Raji (cell line): ENCODE results near the gene ALDH8A1.

ENCODE experiments used
- POLR2A ChIP-seq: IDR thresholded peaks from 2 replicates; pipeline ENCODE4 v1.6.1; 2011; ENCODE audit warnings: low read depth, low read length, control low read depth; ENCODE audit not compliant: insufficient read depth

ALDH8A1 gene

GRCh38 chr6:134903448-134903847 is 46.5 kb downstream of the ALDH8A1 start:
- no peak for TF ChIP-seq POLR2A

DNA sequence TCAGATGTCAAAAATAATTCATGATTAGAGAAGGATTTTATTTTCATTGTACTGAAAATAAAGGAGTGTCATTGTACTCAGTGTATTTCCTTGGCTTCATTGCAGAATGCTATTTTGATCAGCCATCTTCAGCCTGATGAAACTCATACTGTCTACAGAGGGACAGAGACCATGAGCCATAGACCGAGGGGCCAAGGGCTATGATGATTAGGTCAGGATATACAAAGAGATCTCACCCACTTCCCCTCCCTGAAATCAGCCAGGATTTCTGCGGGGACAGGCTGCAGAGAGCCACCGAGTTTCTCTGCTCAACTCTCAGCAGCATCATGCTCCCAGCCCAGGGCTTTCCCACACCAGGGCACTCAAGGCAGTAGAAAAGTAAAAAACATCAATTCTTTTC is 47.0 kb downstream of the ALDH8A1 start:
- no peak for TF ChIP-seq POLR2A

DNA sequence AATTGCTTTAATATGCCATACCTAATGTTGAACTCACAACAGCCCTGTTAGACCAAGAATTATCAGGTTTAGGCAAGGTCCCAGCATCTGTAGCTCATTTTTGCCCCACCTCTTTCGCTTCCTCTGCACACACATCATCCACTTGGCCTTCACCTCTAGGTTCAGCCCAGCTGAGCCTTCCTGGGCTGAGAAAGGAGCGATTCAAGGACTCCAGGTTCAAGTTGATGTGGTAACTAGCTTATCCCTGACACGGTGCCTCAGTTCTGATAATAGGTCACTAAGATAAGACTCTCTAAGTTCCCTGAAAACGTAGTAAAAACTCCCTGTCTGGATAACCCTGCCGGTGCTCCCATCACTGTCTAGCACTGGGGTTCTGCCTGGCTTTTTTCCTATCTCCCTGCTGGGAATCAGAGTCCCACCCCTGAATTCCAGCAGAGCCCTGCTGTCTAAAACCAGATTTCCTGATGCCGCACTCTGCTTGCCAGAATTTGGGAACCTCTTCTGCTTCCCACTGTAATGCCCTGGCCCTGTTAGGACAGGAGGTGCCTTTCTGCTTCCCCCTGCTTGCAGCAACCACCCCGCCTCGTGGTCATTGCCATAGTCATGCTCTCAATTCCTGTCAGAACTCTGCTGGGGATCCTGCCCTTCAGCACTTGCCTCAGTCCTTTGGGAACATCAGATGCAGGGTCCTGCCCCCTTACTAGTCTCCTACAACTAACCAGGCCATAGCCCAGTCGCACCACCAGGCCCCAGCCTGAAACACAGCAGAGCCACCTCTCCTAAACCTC is 47.6 kb downstream of the ALDH8A1 start:
- no peak for TF ChIP-seq POLR2A

- no peak for TF ChIP-seq POLR2A
Measured at GRCh38 chr6:134898575-134898974, 51.3 kb downstream of the ALDH8A1 start.

DNA sequence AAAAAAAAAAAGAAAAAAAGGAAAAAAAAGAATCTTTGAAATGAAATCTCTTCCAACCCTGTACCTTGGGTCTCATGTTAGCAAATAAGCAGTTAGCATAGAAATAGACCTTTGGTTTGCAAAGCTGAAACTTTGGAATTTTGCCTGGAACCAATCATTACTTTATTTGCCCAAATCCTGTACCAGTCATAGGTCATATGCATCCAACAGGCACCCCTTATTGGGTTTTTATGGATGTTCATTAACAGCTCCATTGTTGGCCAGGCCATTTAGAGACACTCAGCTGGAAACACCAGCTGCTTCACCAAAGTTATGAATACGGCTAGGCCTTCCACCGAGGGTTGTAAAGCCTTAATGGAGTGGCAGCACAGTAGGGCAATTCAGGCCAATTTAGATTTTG is 53.0 kb downstream of the ALDH8A1 start:
- no peak for TF ChIP-seq POLR2A

- TF ChIP-seq POLR2A: no peak
Measured at GRCh38 chr6:134894800-134895199, 55.1 kb downstream of the ALDH8A1 start.

DNA sequence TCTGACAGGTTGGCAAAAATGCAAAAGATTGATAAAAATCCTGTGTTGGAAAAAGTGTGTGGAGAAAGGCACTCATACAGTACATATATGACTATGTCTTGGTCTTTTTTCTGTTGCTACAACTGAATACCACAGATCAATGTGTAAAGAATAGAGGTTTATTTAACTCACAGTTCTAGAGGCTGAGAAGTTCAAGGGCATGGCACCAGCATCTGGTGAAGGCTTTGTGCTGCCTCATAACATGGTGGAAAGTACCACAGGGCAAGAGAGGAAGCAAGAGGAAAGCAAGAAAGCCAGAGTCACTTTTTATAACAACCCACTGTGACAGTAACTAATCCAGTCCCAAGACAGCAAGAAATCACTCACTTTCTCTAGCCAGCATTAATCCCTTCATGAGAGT is 57.5 kb downstream of the ALDH8A1 start:
- TF ChIP-seq POLR2A: no peak

DNA sequence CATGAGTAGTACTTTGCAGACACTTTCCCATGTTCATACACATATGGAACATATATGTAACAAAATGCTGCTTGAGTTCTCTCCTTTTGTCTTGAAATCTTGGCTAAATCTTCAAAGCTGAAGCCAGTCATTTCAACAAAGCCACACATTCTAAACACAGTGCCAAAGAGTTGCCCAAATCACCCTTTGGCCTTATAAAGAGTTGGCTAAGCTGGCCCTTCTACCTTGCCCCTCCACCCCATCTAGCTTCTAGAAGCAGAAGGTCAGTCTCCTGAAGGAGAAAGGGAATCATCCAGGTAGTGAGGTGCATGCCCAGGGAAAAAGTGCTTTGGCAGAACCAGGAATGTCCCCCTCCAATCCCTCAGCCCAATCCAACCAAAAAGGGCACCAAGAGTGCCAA is 58.3 kb downstream of the ALDH8A1 start:
- no peak for TF ChIP-seq POLR2A

DNA sequence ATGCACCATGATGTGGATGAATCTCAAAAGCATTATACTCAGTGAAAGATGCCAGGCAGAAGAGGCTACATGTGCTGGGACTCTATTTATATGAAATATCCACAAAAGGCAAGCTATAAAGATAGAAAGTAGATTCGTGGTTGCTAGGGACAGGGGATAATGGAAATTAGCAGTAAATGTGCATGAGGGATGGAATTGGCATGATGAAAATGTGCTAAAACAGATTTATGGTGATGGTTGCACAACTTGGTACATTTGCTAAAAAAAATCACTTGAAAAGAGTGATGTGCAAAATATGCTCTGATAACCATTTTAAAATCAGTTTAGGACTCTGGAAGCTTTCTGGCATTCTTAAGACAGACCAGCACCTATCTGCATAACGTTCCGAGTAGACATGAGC is 61.6 kb downstream of the ALDH8A1 start:
- no peak for TF ChIP-seq POLR2A

- TF ChIP-seq POLR2A: no peak
Measured at GRCh38 chr6:134884752-134885151, 65.1 kb downstream of the ALDH8A1 start.

GRCh38 chr6:134883314-134883713 is 66.6 kb downstream of the ALDH8A1 start:
- no peak for TF ChIP-seq POLR2A

DNA sequence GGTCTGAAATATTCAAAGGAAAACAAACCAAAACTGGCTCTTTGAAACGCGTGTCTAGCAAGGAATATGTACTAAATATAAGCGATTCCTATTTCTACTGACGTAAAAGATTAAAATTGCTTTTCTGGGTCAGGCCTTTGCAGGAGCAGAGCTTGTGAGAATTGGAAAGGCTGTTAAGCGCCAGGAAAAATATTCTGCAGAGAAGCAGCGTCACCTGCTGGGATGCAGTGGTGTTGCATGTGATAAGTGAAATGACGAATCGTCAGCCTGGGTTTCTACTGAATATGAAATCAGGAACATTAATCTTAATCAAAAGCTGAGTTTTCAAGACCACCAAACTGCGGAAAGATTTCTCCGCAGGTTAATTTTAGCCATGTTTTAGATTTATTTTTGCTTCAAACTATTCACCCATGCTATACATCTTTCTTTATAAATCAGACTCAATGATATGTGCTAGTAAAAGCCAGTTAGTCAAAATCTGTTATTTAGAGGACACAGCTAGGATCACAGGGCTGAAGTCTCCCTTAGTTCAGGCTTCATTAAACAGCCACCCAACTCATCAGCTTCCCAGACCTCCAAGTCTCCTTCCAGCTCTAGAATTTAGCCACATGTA is 67.4 kb downstream of the ALDH8A1 start:
- no peak for TF ChIP-seq POLR2A

GRCh38 chr6:134880487-134881190 is 69.3 kb downstream of the ALDH8A1 start:
- TF ChIP-seq POLR2A: no peak

- TF ChIP-seq POLR2A: no peak
Measured at GRCh38 chr6:134878136-134878535, 71.8 kb downstream of the ALDH8A1 start.

DNA sequence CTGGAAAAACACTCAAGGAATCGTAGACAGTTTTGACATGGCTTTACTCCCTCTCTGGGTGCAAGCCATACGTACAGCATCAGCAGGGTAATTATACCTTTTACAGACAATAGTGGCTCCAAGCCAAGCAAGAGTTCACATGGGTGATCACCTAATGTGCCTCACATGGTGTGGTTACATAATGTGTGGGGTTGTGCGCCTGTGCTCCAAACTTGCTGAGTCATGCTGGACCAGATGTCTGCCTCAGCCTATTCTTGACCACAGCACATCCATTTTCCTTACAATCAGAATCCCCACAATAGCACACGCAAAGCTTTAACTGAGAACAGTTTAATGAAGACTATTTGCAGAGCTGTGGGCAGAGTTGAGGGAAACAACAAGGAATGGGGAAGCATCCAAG is 74.5 kb downstream of the ALDH8A1 start:
- no peak for TF ChIP-seq POLR2A

DNA sequence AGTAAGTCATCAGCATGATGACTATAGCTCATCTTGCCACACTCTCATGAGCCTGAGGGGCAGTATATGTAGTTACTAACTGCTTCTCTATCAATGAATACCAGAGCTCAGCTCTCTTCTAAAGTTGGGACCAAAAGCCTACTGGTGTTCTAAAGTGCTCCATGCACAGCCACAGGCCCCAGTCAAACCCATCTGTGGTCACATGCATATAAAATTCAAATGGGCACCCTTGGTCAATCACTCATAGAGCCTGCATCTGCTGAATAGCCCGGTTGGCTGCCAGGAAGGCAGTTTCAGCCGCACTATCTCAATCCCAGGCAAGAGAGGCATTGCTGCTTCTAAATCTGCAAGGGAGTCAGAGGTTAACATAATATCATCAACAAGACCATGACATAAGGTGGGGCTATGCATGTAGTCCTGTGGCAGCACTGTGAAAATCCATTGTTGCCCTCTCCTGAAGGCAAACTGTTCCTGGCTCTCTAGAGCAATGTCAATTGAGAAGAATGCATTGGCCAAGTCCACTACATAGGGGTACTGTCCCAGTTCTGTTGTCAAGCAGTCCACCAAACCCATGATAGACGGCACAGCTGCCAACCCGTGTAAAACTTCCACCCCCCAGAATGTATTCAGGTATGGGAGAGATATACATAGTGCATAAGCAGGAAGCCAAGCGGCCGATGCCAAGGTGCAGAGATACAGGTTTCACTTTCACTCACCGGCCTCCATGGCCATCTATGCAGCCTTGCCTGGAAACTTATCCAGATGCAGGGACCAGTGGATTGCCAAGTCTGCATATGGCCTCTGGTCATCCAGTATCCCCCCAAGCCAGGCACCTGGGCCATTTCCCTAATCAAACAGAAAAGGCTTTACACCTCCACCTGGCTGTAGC is 76.2 kb downstream of the ALDH8A1 start:
- peak; percentile 27; the same call in 1 of the 2 replicates for TF ChIP-seq POLR2A
